GM12891 (cell line): ENCODE results near the gene NKTR.

Experiments
- DNase-seq: peaks from one replicate; pipeline ENCODE4 v3.0.0; 2011; ENCODE audit warnings: low spot score; ENCODE audit not compliant: insufficient read length
- FAIRE-seq: peaks from 2 replicates; lab custom pipeline; 2011; peaks lifted over from hg19 to GRCh38; lab: Jason Lieb, UNC
- PAX5 ChIP-seq: IDR thresholded peaks from 2 replicates; pipeline ENCODE4 v1.6.1; 2011; ENCODE audit warnings: low read length, moderate library complexity, mild to moderate bottlenecking; ENCODE audit not compliant: insufficient read depth, severe bottlenecking
- POLR2A ChIP-seq: IDR thresholded peaks from 2 replicates; pipeline ENCODE4 v1.6.1; 2011; ENCODE audit warnings: low read depth, low read length, control low read depth
- POLR2AphosphoS5 ChIP-seq: IDR thresholded peaks from 2 replicates; pipeline ENCODE4 v1.6.1; 2011; ENCODE audit warnings: low read depth, low read length, control low read depth
- POU2F2 ChIP-seq: IDR thresholded peaks from 2 replicates; pipeline ENCODE4 v1.6.1; 2011; ENCODE audit warnings: low read depth, mild to moderate bottlenecking, control low read depth, low read length, moderate library complexity
- SPI1 ChIP-seq: IDR thresholded peaks from 2 replicates; pipeline ENCODE4 v1.6.1; 2011; ENCODE audit warnings: low read depth, low read length, control low read depth
- TAF1 ChIP-seq: IDR thresholded peaks from 2 replicates; pipeline ENCODE4 v1.6.1; 2011; ENCODE audit warnings: low read depth, low read length, control low read depth

The NKTR gene

GRCh38 chr3:42667523-42668412, 67.3 kb downstream of the NKTR start:
- DNase-seq (no peak), FAIRE-seq (no peak)
- no peak for TF ChIP-seq PAX5
- TF ChIP-seq TAF1: no peak
- no peak for TF ChIP-seq SPI1
- TF ChIP-seq POLR2AphosphoS5: no peak
- no peak for TF ChIP-seq POLR2A
- TF ChIP-seq POU2F2: no peak

GRCh38 chr3:42668413-42668760, 67.9 kb downstream of the NKTR start:
- FAIRE-seq (no peak), DNase-seq (no peak)
- no peak for TF ChIP-seq POLR2A
- TF ChIP-seq POU2F2: no peak
- TF ChIP-seq TAF1: no peak
- TF ChIP-seq POLR2AphosphoS5: no peak
- no peak for TF ChIP-seq PAX5
- TF ChIP-seq SPI1: no peak

GRCh38 chr3:42668793-42669217, 68.3 kb downstream of the NKTR start:
- no peak for FAIRE-seq
- no peak for DNase-seq
- TF ChIP-seq PAX5 (no peak), POLR2A (no peak), TAF1 (no peak), POLR2AphosphoS5 (no peak), POU2F2 (no peak), SPI1 (no peak)

GRCh38 chr3:42670051-42670576, 69.6 kb downstream of the NKTR start:
- FAIRE-seq: no peak
- TF ChIP-seq TAF1: no peak
- no peak for TF ChIP-seq POLR2A
- TF ChIP-seq POU2F2: no peak
- no peak for TF ChIP-seq POLR2AphosphoS5
- TF ChIP-seq PAX5: no peak
- TF ChIP-seq SPI1: no peak

GRCh38 chr3:42670670-42671069, 70.2 kb downstream of the NKTR start:
- DNase-seq: no peak
- no peak for TF ChIP-seq POLR2AphosphoS5
- no peak for TF ChIP-seq POU2F2
- TF ChIP-seq TAF1: no peak
- TF ChIP-seq POLR2A: no peak
- TF ChIP-seq PAX5: no peak
- TF ChIP-seq SPI1: no peak
- no peak for FAIRE-seq

More at GRCh38 chr3:42670051-42670576, 69.6 kb downstream of the NKTR start:
- DNase-seq: no peak

- no peak for TF ChIP-seq SPI1
- no peak for TF ChIP-seq POLR2A
- no peak for TF ChIP-seq POU2F2
- no peak for TF ChIP-seq TAF1
- no peak for TF ChIP-seq POLR2AphosphoS5
- TF ChIP-seq PAX5: no peak
- FAIRE-seq: no peak
- no peak for DNase-seq
Observed at GRCh38 chr3:42672515-42672914, 72.0 kb downstream of the NKTR start.

- TF ChIP-seq POLR2AphosphoS5: no peak
- TF ChIP-seq TAF1: no peak
- no peak for TF ChIP-seq PAX5
- no peak for TF ChIP-seq POU2F2
- no peak for TF ChIP-seq POLR2A
- TF ChIP-seq SPI1: no peak
- FAIRE-seq: no peak
- DNase-seq: no peak
Observed at GRCh38 chr3:42673082-42673481, 72.6 kb downstream of the NKTR start.

- DNase-seq: no peak
- no peak for FAIRE-seq
- TF ChIP-seq POLR2A: no peak
- TF ChIP-seq SPI1: no peak
- TF ChIP-seq PAX5: no peak
- no peak for TF ChIP-seq POLR2AphosphoS5
- no peak for TF ChIP-seq TAF1
- TF ChIP-seq POU2F2: no peak
Observed at GRCh38 chr3:42674146-42674545, 73.7 kb downstream of the NKTR start.

GRCh38 chr3:42675909-42676308, 75.4 kb downstream of the NKTR start:
- no peak for TF ChIP-seq SPI1
- no peak for TF ChIP-seq POLR2AphosphoS5
- no peak for TF ChIP-seq POU2F2
- TF ChIP-seq POLR2A: no peak
- TF ChIP-seq TAF1: no peak
- TF ChIP-seq PAX5: no peak
- FAIRE-seq (no peak), DNase-seq (no peak)

- FAIRE-seq (no peak), DNase-seq (no peak)
- TF ChIP-seq POLR2A (no peak), PAX5 (no peak), TAF1 (no peak), POU2F2 (no peak), POLR2AphosphoS5 (no peak), SPI1 (no peak)
Observed at GRCh38 chr3:42678447-42678846, 78.0 kb downstream of the NKTR start.
